ENCODE results near the gene SLC25A36. TPM values are rescaled to one million over a fixed set of nuclear protein-coding genes. Genes with fewer than 3 reads are reported as not detected.
A peak's percentile ranks its signal among the peaks of the same experiment; 100 is the strongest.

SLC25A36 gene
- total RNA-seq, 1 experiment from 2014 or later, result 78.4 TPM

GRCh38 chr3:140948460-140949249, 7.0 kb downstream of the SLC25A36 start:
- Mint-ChIP-seq H3K4me3 (no peak overlapping the region), H3K27ac (peak overlapping the region; percentile 64; the same call in 1 of the 2 replicates), H3K36me3 (peaks cover 5% of the 10 kb centered on the region; the same call in 1 of the 2 replicates), H3K9me3 (no peaks in the 10 kb centered on the region), H3K27me3 (ENCODE audit: low read depth) (no peaks in the 10 kb centered on the region), H3K4me1 (peaks cover 65% of the 10 kb centered on the region)
- no peak for TF ChIP-seq EMX1 (CRISPR knock-in tag; IDR thresholded peaks at IDR 0.05)
- no peak for TF ChIP-seq JUN (CRISPR knock-in tag; IDR thresholded peaks at IDR 0.05)
- TF ChIP-seq TEAD4 (CRISPR knock-in tag; IDR thresholded peaks at IDR 0.05), result no peak
- TF ChIP-seq CREB1 (CRISPR knock-in tag; IDR thresholded peaks at IDR 0.05), result no peak
- TF ChIP-seq ELF4 (CRISPR knock-in tag; IDR thresholded peaks at IDR 0.05; ENCODE audit: low read depth), result no peak
- no peak for TF ChIP-seq USF2 (CRISPR knock-in tag; IDR thresholded peaks at IDR 0.05)
- TF ChIP-seq ERG (CRISPR knock-in tag; IDR thresholded peaks at IDR 0.05), result no peak
- TF ChIP-seq GABPB1 (CRISPR knock-in tag; IDR thresholded peaks at IDR 0.05), result 0 out of 2 replicates have a peak, but pooled peaks have one; percentile 15
- DNase-seq (ENCODE audit: low spot score) (no peak), ATAC-seq (no peak)
- ChIA-PET CTCF (no interaction called here), POLR2A (no interaction called here)

GRCh38 chr3:140950144-140950543, 8.5 kb downstream of the SLC25A36 start:
- DNase-seq (ENCODE audit: low spot score) (no peak), ATAC-seq (no peak)
- H3K27ac Mint-ChIP-seq, result no peak overlapping the region; the same call in 1 of the 2 replicates
- H3K9me3 Mint-ChIP-seq, result no peaks in the 10 kb centered on the region
- peaks cover 59% of the 10 kb centered on the region for H3K4me1 Mint-ChIP-seq
- H3K36me3 Mint-ChIP-seq, result peaks cover 5% of the 10 kb centered on the region; the same call in 1 of the 2 replicates
- ChIA-PET POLR2A (no interaction called here), CTCF (no interaction called here)
- H3K27me3 Mint-ChIP-seq (ENCODE audit: low read depth), result no peaks in the 10 kb centered on the region
- H3K4me3 Mint-ChIP-seq, result no peak overlapping the region
- TF ChIP-seq PREB (CRISPR knock-in tag; IDR thresholded peaks at IDR 0.05; ENCODE audit: borderline replicate concordance) (no peak), ZBTB21 (CRISPR knock-in tag; IDR thresholded peaks at IDR 0.05; ENCODE audit: borderline replicate concordance) (no peak), ETV6 (CRISPR knock-in tag; IDR thresholded peaks at IDR 0.05) (no peak), E2F1 (CRISPR knock-in tag; IDR thresholded peaks at IDR 0.05) (no peak), KAT7 (CRISPR knock-in tag; IDR thresholded peaks at IDR 0.05; ENCODE audit: borderline replicate concordance) (no peak), CBFB (CRISPR knock-in tag; IDR thresholded peaks at IDR 0.05; ENCODE audit: low read depth) (no peak), NR3C1 (CRISPR knock-in tag; conservative IDR thresholded peaks at IDR 0.05; ENCODE audit: low read depth) (no peak), ATF1 (CRISPR knock-in tag; IDR thresholded peaks at IDR 0.05) (no peak), NFATC4 (CRISPR knock-in tag; IDR thresholded peaks at IDR 0.05) (no peak), SP1 (CRISPR knock-in tag; conservative IDR thresholded peaks at IDR 0.05) (no peak), FOXP4 (CRISPR knock-in tag; IDR thresholded peaks at IDR 0.05) (no peak), NR2C2 (CRISPR knock-in tag; IDR thresholded peaks at IDR 0.05) (no peak), TEAD4 (CRISPR knock-in tag; IDR thresholded peaks at IDR 0.05) (no peak), ZBTB43 (CRISPR knock-in tag; IDR thresholded peaks at IDR 0.05) (no peak), RORB (CRISPR knock-in tag; IDR thresholded peaks at IDR 0.05) (no peak), FOXP1 (CRISPR knock-in tag; IDR thresholded peaks at IDR 0.05; ENCODE audit: borderline replicate concordance) (no peak), ZNF138 (CRISPR knock-in tag; conservative IDR thresholded peaks at IDR 0.05) (no peak), SOX15 (CRISPR knock-in tag; IDR thresholded peaks at IDR 0.05) (no peak)
